HG03280 (cell line): ENCODE measurements around the gene BCL11A.

ENCODE experiments used
- ATAC-seq: cut with Tn5 transposase; IDR thresholded peaks from one replicate; pipeline ENCODE4 v1.9.1; 2021; ENCODE audit warnings: mild to moderate bottlenecking, moderate library complexity; ENCODE audit not compliant: unreplicated experiment

Gene BCL11A

GRCh38 chr2:60553495-60554073, at the start of gene BCL11A:
Gene BCL11A, minus strand, starts transcription at chr2:60553654. Its CDS starts 384 bp downstream, at chr2:60553270.
- ATAC-seq, result no peak

- no peak for ATAC-seq
Measured at GRCh38 chr2:60602828-60603532, 49.5 kb upstream of the BCL11A start.

GRCh38 chr2:60602388-60602787, 48.9 kb upstream of the BCL11A start:
- no peak for ATAC-seq

GRCh38 chr2:60598271-60598670, 44.8 kb upstream of the BCL11A start:
- no peak for ATAC-seq

- no peak for ATAC-seq
Measured at GRCh38 chr2:60597346-60597745, 43.9 kb upstream of the BCL11A start.

GRCh38 chr2:60596411-60596810, 43.0 kb upstream of the BCL11A start:
- ATAC-seq, result no peak

- no peak for ATAC-seq
Measured at GRCh38 chr2:60595953-60596352, 42.5 kb upstream of the BCL11A start.

- no peak for ATAC-seq
Measured at GRCh38 chr2:60589104-60589503, 35.6 kb upstream of the BCL11A start.

- no peak for ATAC-seq
Measured at GRCh38 chr2:60586081-60586480, 32.6 kb upstream of the BCL11A start.

GRCh38 chr2:60585276-60585675, 31.8 kb upstream of the BCL11A start:
- ATAC-seq, result no peak

- no peak for ATAC-seq
Measured at GRCh38 chr2:60583604-60584003, 30.1 kb upstream of the BCL11A start.

GRCh38 chr2:60581433-60582282, 28.2 kb upstream of the BCL11A start:
- peak; percentile 93 for ATAC-seq

- no peak for ATAC-seq
Measured at GRCh38 chr2:60577682-60578283, 24.3 kb upstream of the BCL11A start.

- no peak for ATAC-seq
Measured at GRCh38 chr2:60573251-60573650, 19.8 kb upstream of the BCL11A start.

GRCh38 chr2:60570251-60570650, 16.8 kb upstream of the BCL11A start:
- ATAC-seq, result no peak

- no peak for ATAC-seq
Measured at GRCh38 chr2:60569680-60570111, 16.2 kb upstream of the BCL11A start.

GRCh38 chr2:60567919-60568768, 14.7 kb upstream of the BCL11A start:
- no peak for ATAC-seq

GRCh38 chr2:60567096-60567495, 13.6 kb upstream of the BCL11A start:
- no peak for ATAC-seq

GRCh38 chr2:60565472-60565871, 12.0 kb upstream of the BCL11A start:
- ATAC-seq, result no peak
